ENCODE results near the gene CAPN10.

The CAPN10 gene

GRCh38 chr2:240637116-240637900 is 50.8 kb downstream of the CAPN10 start:
- no peak for DNase-seq (ENCODE audit: low read depth in 3 of 3)

- DNase-seq (ENCODE audit: low read depth in 3 of 3), result no peak
Measured at GRCh38 chr2:240637901-240638345, 51.4 kb downstream of the CAPN10 start.

- no peak for DNase-seq (ENCODE audit: low read depth in 3 of 3)
Measured at GRCh38 chr2:240638512-240639160, 52.1 kb downstream of the CAPN10 start.

DNA sequence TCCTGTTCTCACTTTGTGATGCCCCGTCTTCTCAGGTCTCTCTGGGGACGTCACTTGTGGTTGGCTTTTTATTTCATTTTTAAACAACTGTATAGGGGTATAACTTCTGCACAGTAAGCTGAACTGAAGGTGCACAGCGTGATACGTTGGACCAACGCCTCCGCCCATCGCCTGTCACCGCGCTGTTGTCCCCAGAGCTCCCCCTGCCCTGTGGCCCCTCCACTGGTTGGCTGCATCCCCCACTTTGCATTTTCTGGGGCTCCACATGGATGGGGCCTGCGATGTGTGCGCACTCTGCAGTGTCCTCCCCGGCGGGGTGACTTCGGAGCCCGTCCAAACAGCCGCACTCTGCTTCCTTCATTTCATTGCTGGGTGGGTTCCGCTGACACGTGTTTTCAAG is 53.0 kb downstream of the CAPN10 start:
- DNase-seq (ENCODE audit: low read depth in 3 of 3), result no peak

DNA sequence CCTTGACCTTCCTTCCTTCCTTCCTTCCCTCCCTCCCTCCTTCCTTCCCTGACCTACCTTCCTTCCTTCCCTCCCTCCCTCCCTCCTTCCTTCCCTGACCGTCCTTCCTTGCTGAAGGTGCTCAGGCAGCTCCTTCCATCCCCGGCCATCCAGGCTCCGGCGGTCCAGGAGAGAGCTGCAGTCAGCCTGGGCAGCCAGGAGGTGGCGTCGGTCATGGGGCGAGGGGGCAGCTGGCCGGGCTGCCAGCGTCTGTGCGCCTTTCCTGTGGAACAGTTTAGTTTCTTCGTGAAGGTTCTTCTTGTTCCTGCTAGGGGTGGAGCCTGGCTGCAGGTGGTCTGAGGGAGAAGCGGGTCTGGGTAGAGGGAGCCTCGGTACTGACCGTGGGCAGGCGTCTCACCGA is 54.4 kb downstream of the CAPN10 start:
- DNase-seq (ENCODE audit: low read depth in 3 of 3), result no peak

GRCh38 chr2:240642061-240642805 is 55.7 kb downstream of the CAPN10 start:
- no peak for DNase-seq (ENCODE audit: low read depth in 3 of 3)

- DNase-seq (ENCODE audit: low read depth in 3 of 3), result no peak
Measured at GRCh38 chr2:240642806-240643092, 56.2 kb downstream of the CAPN10 start.

GRCh38 chr2:240643093-240643810 is 56.7 kb downstream of the CAPN10 start:
- DNase-seq (ENCODE audit: low read depth in 3 of 3), result no peak

DNA sequence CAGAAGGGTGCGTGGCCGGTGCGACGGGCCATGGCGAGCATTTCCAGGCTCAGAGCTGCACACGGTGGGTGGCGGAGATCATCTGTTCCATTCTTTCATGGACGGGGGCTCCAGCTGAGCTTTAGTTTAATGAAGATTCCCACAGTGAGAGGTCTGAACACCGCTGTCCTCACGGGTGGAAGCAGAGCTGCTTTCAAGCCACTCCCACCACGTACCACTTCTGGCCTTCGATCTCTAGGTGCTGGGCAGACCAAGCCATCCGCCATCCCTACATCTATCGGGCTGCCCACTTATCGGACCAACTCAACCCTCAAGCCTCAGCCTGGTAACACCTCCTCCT is 57.2 kb downstream of the CAPN10 start:
- DNase-seq (ENCODE audit: low read depth in 3 of 3), result no peak

DNA sequence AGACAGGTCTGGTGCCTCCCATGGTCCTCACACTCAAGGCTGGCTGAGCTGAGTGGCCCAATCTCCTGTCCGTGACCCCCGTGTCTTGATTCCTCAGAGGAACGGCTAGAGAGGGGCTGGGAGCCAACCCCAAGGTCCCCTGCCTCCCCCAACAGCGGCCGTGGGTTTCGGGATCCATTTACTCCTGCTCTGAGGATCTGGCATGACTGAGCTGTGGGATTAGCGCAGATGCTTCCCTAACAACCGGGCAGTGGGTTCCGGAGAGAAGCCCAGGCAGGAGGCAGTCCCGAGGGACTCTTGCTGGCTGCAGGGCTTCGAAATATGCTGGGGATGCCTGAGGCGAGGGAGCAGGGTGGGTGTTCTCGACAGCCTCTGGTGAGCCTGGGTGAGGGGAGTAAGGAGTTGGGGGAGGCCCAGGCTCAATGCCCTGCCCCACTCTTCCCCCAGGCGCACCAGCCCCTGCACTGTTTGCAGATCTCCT is 57.7 kb downstream of the CAPN10 start:
- DNase-seq (ENCODE audit: low read depth in 3 of 3), result no peak

DNA sequence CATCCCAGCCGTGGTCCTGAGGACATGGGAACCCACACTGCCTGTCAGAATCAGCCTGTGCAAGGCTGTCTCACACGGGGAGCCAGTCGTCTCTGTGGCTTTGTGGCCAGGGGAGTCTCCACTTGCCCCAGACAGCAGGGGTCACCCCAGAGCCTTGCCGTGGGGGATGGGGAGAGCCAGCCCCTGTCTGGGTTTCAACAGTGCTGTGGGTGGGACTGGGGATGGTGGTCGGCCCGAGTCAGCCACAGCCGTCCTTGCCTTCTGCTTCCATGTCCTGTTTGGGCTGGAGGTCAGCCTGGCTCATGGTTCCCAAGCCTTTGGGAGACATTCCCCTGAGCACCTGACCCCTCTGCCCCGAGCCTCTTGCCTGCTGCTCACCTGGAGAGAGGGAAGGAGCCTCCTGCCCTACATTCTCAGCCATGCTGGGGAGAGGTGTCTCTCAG is 58.3 kb downstream of the CAPN10 start:
- DNase-seq (ENCODE audit: low read depth in 3 of 3), result no peak

DNA sequence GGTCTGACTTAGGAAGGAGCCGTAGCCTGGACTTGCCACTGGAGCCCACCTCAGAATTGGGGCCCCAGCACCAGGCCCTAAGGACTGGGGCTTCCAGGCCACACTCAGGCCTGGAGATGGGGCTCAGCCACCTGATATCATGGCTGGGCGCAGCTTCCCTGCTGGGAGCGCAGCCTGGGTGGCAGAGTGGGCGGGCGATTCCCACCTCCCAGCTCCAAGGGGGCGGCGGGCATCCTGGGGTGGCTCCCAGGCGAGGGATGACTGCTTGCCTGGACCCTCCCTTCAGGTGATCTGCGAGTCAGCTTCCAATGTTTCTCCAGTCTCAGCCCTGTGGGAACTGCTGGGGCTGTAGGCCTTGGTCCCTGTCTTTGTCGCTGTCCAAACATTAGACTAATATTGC is 58.8 kb downstream of the CAPN10 start:
- no peak for DNase-seq (ENCODE audit: low read depth in 3 of 3)

GRCh38 chr2:240645801-240646175 is 59.3 kb downstream of the CAPN10 start:
- DNase-seq (ENCODE audit: low read depth in 3 of 3), result no peak

GRCh38 chr2:240646176-240646899 is 59.8 kb downstream of the CAPN10 start:
- DNase-seq (ENCODE audit: low read depth in 3 of 3), result no peak

GRCh38 chr2:240646900-240647502 is 60.5 kb downstream of the CAPN10 start:
- DNase-seq (ENCODE audit: low read depth in 3 of 3), result no peak

GRCh38 chr2:240647503-240648154 is 61.1 kb downstream of the CAPN10 start:
- no peak for DNase-seq (ENCODE audit: low read depth in 3 of 3)

- no peak for DNase-seq (ENCODE audit: low read depth in 3 of 3)
Measured at GRCh38 chr2:240648155-240648649, 61.7 kb downstream of the CAPN10 start.
